Neural cell (in vitro differentiated cells): ENCODE data around the gene ACP7.

Experiments used
- POLR2AphosphoS5 ChIP-seq: IDR thresholded peaks from 2 replicates; pipeline ENCODE4 v1.6.1; 2012
- TF ChIP-seq, protein P1 (sequence below): fragments of 450-650 bp; IDR thresholded peaks from 2 replicates; pipeline ENCODE4 v1.5.1; 2014; ENCODE audit warnings: antibody characterized with exemption, mild to moderate bottlenecking, moderate library complexity; ENCODE audit not compliant: poor library complexity, severe bottlenecking

DNA sequence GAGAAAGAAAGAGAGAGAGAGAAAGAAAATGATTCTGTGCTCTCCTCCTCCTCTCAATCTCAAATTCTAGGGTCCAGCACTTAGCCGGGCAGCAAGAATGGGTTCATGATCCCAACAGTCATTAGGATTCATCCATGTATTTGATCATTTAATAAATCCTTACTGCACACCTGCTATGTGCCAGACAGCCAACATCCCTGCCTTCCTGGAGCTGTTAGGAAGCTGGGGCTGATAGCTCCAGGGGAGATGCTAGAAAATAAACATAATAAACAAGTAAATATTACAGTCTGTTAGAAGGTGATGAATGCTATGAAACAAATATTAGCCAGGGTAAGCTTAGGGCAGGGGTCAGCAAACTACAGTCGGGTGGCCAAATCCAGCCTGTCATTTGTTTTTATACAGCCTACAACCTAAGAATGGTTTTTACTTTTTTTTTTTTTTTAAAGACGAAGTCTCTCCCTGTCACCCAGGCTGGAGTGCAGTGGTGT, 9.9 kb upstream of the ACP7 start:
- TF ChIP-seq, protein P1, sequence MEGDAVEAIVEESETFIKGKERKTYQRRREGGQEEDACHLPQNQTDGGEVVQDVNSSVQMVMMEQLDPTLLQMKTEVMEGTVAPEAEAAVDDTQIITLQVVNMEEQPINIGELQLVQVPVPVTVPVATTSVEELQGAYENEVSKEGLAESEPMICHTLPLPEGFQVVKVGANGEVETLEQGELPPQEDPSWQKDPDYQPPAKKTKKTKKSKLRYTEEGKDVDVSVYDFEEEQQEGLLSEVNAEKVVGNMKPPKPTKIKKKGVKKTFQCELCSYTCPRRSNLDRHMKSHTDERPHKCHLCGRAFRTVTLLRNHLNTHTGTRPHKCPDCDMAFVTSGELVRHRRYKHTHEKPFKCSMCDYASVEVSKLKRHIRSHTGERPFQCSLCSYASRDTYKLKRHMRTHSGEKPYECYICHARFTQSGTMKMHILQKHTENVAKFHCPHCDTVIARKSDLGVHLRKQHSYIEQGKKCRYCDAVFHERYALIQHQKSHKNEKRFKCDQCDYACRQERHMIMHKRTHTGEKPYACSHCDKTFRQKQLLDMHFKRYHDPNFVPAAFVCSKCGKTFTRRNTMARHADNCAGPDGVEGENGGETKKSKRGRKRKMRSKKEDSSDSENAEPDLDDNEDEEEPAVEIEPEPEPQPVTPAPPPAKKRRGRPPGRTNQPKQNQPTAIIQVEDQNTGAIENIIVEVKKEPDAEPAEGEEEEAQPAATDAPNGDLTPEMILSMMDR: no peak
- TF ChIP-seq POLR2AphosphoS5: no peak
